HG02884 (cell line): ENCODE data around the gene OAF.
"Not testable (repeated sequence)": the region's sequence is repeated elsewhere in the genome, so short reads cannot be mapped to it uniquely, and the experiment has no call there.

Experiments used
- ATAC-seq: cut with Tn5 transposase; IDR thresholded peaks from one replicate; pipeline ENCODE4 v1.9.1; 2021; ENCODE audit warnings: mild to moderate bottlenecking, moderate library complexity; ENCODE audit not compliant: unreplicated experiment

The OAF gene

GRCh38 chr11:120261931-120262330 lies 51.1 kb downstream of the OAF start:
- no peak for ATAC-seq

GRCh38 chr11:120267319-120267718 lies 56.5 kb downstream of the OAF start:
- ATAC-seq = no peak

GRCh38 chr11:120268686-120269085 lies 57.9 kb downstream of the OAF start:
- no peak for ATAC-seq

GRCh38 chr11:120270386-120270785 lies 59.6 kb downstream of the OAF start:
- ATAC-seq = no peak

- no peak for ATAC-seq
Measured at GRCh38 chr11:120271672-120272071, 60.8 kb downstream of the OAF start.

GRCh38 chr11:120272303-120272702 lies 61.5 kb downstream of the OAF start:
- no peak for ATAC-seq

GRCh38 chr11:120273432-120273831 lies 62.6 kb downstream of the OAF start:
- ATAC-seq = no peak

- not testable (repeated sequence) for ATAC-seq
Measured at GRCh38 chr11:120273956-120274355, 63.1 kb downstream of the OAF start.

- ATAC-seq = no peak
Measured at GRCh38 chr11:120279502-120279901, 68.7 kb downstream of the OAF start.
